H1 (cell line): ENCODE measurements around the gene KCNMB1. TPM values are rescaled to one million over a fixed set of nuclear protein-coding genes. Genes with fewer than 3 reads are reported as not detected.
A peak's percentile ranks its signal among the peaks of the same experiment; 100 is the strongest.

ENCODE experiments used
- CTCF ChIA-PET: fragments of 300-600 bp; sonication (Branson Sonifier 250); formaldehyde crosslinking; loops from one replicate; lab custom pipeline; 2021; ENCODE audit not compliant: partially characterized antibody; lab: Charles Lee
- POLR2A ChIA-PET: fragments of 300-600 bp; sonication (Branson Sonifier 250); formaldehyde crosslinking; loops from one replicate; lab custom pipeline; 2021; ENCODE audit warnings: inconsistent platforms; ENCODE audit not compliant: partially characterized antibody; lab: Charles Lee
- DNase-seq, 2 experiments: peaks; one replicate each; pipeline versions ENCODE4 v3.0.0 to v3.0.0-alpha.2; 2010 to 2022; ENCODE audit warnings: low spot score in 2 of 2, low read depth in 1 of 2, mixed read lengths in 1 of 2
- FAIRE-seq: peaks from 2 replicates; lab custom pipeline; 2011; peaks lifted over from hg19 to GRCh38; lab: Jason Lieb, UNC
- H2AFZ ChIP-seq: 2 replicates; pipeline ENCODE4 v1.8.1; 2012; ENCODE audit warnings: low read length, inconsistent platforms
- H2AK5ac ChIP-seq: 2 replicates; pipeline ENCODE4 v1.6.1; 2013; ENCODE audit warnings: low read depth, low read length
- H2BK120ac ChIP-seq: replicated peaks from 2 replicates; pipeline ENCODE3; 2013; ENCODE audit warnings: low read depth, low read length, inconsistent platforms
- H2BK12ac ChIP-seq: 2 replicates; pipeline ENCODE4 v1.6.1; 2013; ENCODE audit warnings: low read depth, low read length
- H2BK15ac ChIP-seq: 2 replicates; pipeline ENCODE4 v1.6.1; 2013; ENCODE audit warnings: low read length
- H2BK20ac ChIP-seq: 2 replicates; pipeline ENCODE4 v1.6.1; 2013; ENCODE audit warnings: low read length
- H2BK5ac ChIP-seq: 2 replicates; pipeline ENCODE4 v1.6.1; 2013; ENCODE audit warnings: low read depth, low read length
- H3K14ac ChIP-seq: 2 replicates; pipeline ENCODE4 v1.6.1; 2013; ENCODE audit warnings: inconsistent platforms; ENCODE audit not compliant: insufficient read length
- H3K18ac ChIP-seq: 2 replicates; pipeline ENCODE4 v1.6.1; 2013; ENCODE audit warnings: low read length; ENCODE audit errors: extremely low read depth
- H3K23ac ChIP-seq: 2 replicates; pipeline ENCODE4 v1.6.1; 2013; ENCODE audit warnings: inconsistent platforms; ENCODE audit not compliant: insufficient read length
- H3K23me2 ChIP-seq: 2 replicates; pipeline ENCODE4 v1.6.1; 2013; ENCODE audit warnings: low read depth, low read length
- H3K27ac ChIP-seq: 2 replicates; pipeline ENCODE4 v1.6.1; 2011; ENCODE audit warnings: low read depth, low read length, inconsistent platforms
- H3K27me3 ChIP-seq, 4 experiments: replicated peaks in 1 of 4; 1 replicate in 1 of 4; 2 replicates in 3 of 4; pipeline versions ENCODE4 v1.6.1 to v1.8.1; 2011 to 2013; ENCODE audit warnings: low read length in 3 of 4, mild to moderate bottlenecking in 3 of 4, inconsistent platforms in 2 of 4, mixed read lengths in 2 of 4, moderate library complexity in 1 of 4; ENCODE audit not compliant: control insufficient read depth in 3 of 4, insufficient read depth in 3 of 4; ENCODE audit errors: extremely low read depth in 1 of 4
- H3K36me3 ChIP-seq, 4 experiments: 2 replicates each; pipeline versions ENCODE4 v1.6.1 to v1.8.1; 2011 to 2013; ENCODE audit warnings: mild to moderate bottlenecking in 4 of 4, low read length in 3 of 4, moderate library complexity in 2 of 4, control low read depth in 1 of 4, inconsistent platforms in 1 of 4; ENCODE audit not compliant: insufficient read depth in 4 of 4, control insufficient read depth in 2 of 4
- H3K4ac ChIP-seq: replicated peaks from 2 replicates; pipeline ENCODE3; 2013; ENCODE audit warnings: low read length, low read depth, mixed read lengths, inconsistent platforms; ENCODE audit not compliant: insufficient read length
- H3K4me1 ChIP-seq, 4 experiments: replicated peaks in 1 of 4; 1 replicate in 1 of 4; 2 replicates in 3 of 4; pipeline versions ENCODE4 v1.6.1 to v1.8.1; 2011 to 2013; ENCODE audit warnings: low read length in 3 of 4, inconsistent platforms in 2 of 4, mixed read lengths in 1 of 4; ENCODE audit not compliant: insufficient read depth in 4 of 4, control insufficient read depth in 3 of 4
- H3K4me2 ChIP-seq, 2 experiments: 2 replicates each; pipeline versions ENCODE4 v1.6.1 to v1.8.1; 2011 to 2013; ENCODE audit warnings: low read depth in 2 of 2, low read length in 2 of 2, control low read depth in 1 of 2, inconsistent platforms in 1 of 2, mild to moderate bottlenecking in 1 of 2; ENCODE audit not compliant: insufficient read depth in 1 of 2
- H3K4me3 ChIP-seq, 4 experiments: fragments of 200-600, 300-600 bp in 1 of 4; sonication (generic), shearing (Covaris generic), sonication (Bioruptor Twin) in 1 of 4; 2 replicates each; pipeline versions ENCODE4 v1.5.1 to v1.8.1; 2011 to 2016; ENCODE audit warnings: low read length in 4 of 4, low read depth in 3 of 4, control low read depth in 2 of 4, inconsistent platforms in 2 of 4, mild to moderate bottlenecking in 2 of 4, mixed read lengths in 1 of 4, moderate library complexity in 1 of 4; ENCODE audit not compliant: insufficient read depth in 2 of 4; ENCODE audit errors: extremely low read depth in 1 of 4
- H3K56ac ChIP-seq: replicated peaks from 2 replicates; pipeline ENCODE3; 2013; ENCODE audit warnings: low read depth, mild to moderate bottlenecking, mixed read lengths, low read length, inconsistent platforms; ENCODE audit not compliant: insufficient read length
- H3K79me1 ChIP-seq: 2 replicates; pipeline ENCODE4 v1.6.1; 2013; ENCODE audit warnings: low read depth, low read length, control low read depth
- H3K79me2 ChIP-seq, 2 experiments: 2 replicates each; pipeline versions ENCODE4 v1.6.1 to v1.8.1; 2012 to 2013; ENCODE audit warnings: low read length in 2 of 2, mild to moderate bottlenecking in 2 of 2, inconsistent platforms in 1 of 2; ENCODE audit not compliant: insufficient read depth in 2 of 2, control insufficient read depth in 1 of 2
- H3K9ac ChIP-seq, 4 experiments: replicated peaks in 1 of 4; 1 replicate in 1 of 4; 2 replicates in 3 of 4; pipeline versions ENCODE4 v1.6.1 to v1.8.1; 2011 to 2013; ENCODE audit warnings: low read depth in 3 of 4, low read length in 3 of 4, control low read depth in 2 of 4, mild to moderate bottlenecking in 2 of 4, moderate library complexity in 2 of 4, inconsistent platforms in 1 of 4; ENCODE audit errors: extremely low read depth in 1 of 4
- H3K9me3 ChIP-seq, 2 experiments: 2 replicates each; pipeline versions ENCODE4 v1.6.1 to v1.8.1; 2012 to 2013; ENCODE audit warnings: mild to moderate bottlenecking in 2 of 2, moderate library complexity in 2 of 2, control low read depth in 1 of 2, inconsistent platforms in 1 of 2, low read depth in 1 of 2, low read length in 1 of 2, mixed read lengths in 1 of 2; ENCODE audit not compliant: insufficient read depth in 2 of 2
- H4K20me1 ChIP-seq, 2 experiments: replicated peaks in 1 of 2; 2 replicates each; pipeline versions ENCODE3 to v1.8.1; 2011 to 2013; ENCODE audit warnings: inconsistent platforms in 2 of 2, low read length in 2 of 2, mild to moderate bottlenecking in 1 of 2; ENCODE audit not compliant: insufficient read depth in 2 of 2, control insufficient read depth in 1 of 2
- H4K5ac ChIP-seq: 2 replicates; pipeline ENCODE4 v1.6.1; 2013; ENCODE audit warnings: low read length, low read depth, mixed read lengths, inconsistent platforms; ENCODE audit not compliant: insufficient read length
- H4K8ac ChIP-seq: 2 replicates; pipeline ENCODE4 v1.8.0; 2013; ENCODE audit warnings: mild to moderate bottlenecking, moderate library complexity, low read length, inconsistent platforms; ENCODE audit not compliant: insufficient read depth; ENCODE audit errors: extremely low read depth
- H4K91ac ChIP-seq: replicated peaks from 2 replicates; pipeline ENCODE3; 2013; ENCODE audit warnings: low read length, mixed read lengths, inconsistent platforms; ENCODE audit not compliant: insufficient read length
- BCL11A ChIP-seq, 2 experiments: IDR thresholded peaks; one replicate each; pipeline ENCODE4 v1.6.1; 2011; ENCODE audit warnings: low read depth in 2 of 2, low read length in 2 of 2, mild to moderate bottlenecking in 2 of 2
- CEBPB ChIP-seq: IDR thresholded peaks from 2 replicates; pipeline ENCODE4 v1.6.1; 2012; ENCODE audit warnings: low read depth, low read length
- HDAC6 ChIP-seq: IDR thresholded peaks from one replicate; pipeline ENCODE4 v1.7.1; 2012; ENCODE audit warnings: low read depth, mild to moderate bottlenecking, inconsistent platforms, low read length, moderate library complexity
- KDM4A ChIP-seq: IDR thresholded peaks from one replicate; pipeline ENCODE4 v1.7.1; 2012; ENCODE audit warnings: low read depth, mild to moderate bottlenecking, moderate library complexity, low read length, inconsistent platforms; ENCODE audit not compliant: severe bottlenecking
- KDM5A ChIP-seq: fragments of 200-600 bp; IDR thresholded peaks from 2 replicates; pipeline ENCODE4 v1.7.1; 2012; ENCODE audit warnings: mild to moderate bottlenecking, low read length, inconsistent platforms, mixed read lengths
- NRF1 ChIP-seq: IDR thresholded peaks from 2 replicates; pipeline ENCODE4 v1.6.1; 2011; ENCODE audit warnings: mild to moderate bottlenecking, low read depth, low read length, improper control_type of control experiment
- SP1 ChIP-seq: IDR thresholded peaks from 2 replicates; pipeline ENCODE4 v1.6.1; 2011; ENCODE audit warnings: low read depth, low read length
- TAF1 ChIP-seq: IDR thresholded peaks from 2 replicates; pipeline ENCODE4 v1.6.1; 2011; ENCODE audit warnings: mild to moderate bottlenecking, low read depth, low read length
- ZNF274 ChIP-seq: IDR thresholded peaks from 2 replicates; pipeline ENCODE4 v1.7.0; 2012; ENCODE audit warnings: low read length, borderline replicate concordance; ENCODE audit errors: extremely low read depth
- WGBS, 2 experiments: shearing (Covaris generic) in 1 of 2; methylation state at CpG; one replicate each; pipeline versions ENCODE4 v1.1.6 to v1.1.7; 2013 to 2015; ENCODE audit warnings: low lambda C conversion rate in 2 of 2, mixed read lengths in 2 of 2, inconsistent platforms in 1 of 2, low coverage in 1 of 2, missing lambda C conversion rate in 1 of 2; ENCODE audit not compliant: insufficient replicate concordance in 2 of 2, insufficient coverage in 1 of 2, insufficient read length in 1 of 2; ENCODE audit errors: extremely low coverage in 1 of 2, missing lambda C conversion rate in 1 of 2; 5-methylcytosine and 5-hydroxymethylcytosine counted together
- polyA plus RNA-seq, 7 experiments: library from polyadenylated mRNA; depleted of rRNA in 3 of 7; stranded (reverse) in 5 of 7; unstranded in 2 of 7; fragments of >200 nt in 5 of 7; fragments of 200-250 nt in 2 of 7; gene quantifications; 1 replicate in 5 of 7; 2 replicates in 1 of 7; 4 replicates in 1 of 7; pipeline versions ENCODE4 v1.2.1 to v1.2.3, GENCODE V29; 2011 to 2013; ENCODE audit warnings: missing spikeins in 2 of 7, mixed read lengths in 2 of 7
- total RNA-seq: library from RNA; stranded (reverse); fragmentation: NEBNext Ultra II Directional; extraction: Animal tissue kit (Norgen Biotek cat#: 25700); gene quantifications from 2 replicates; pipeline ENCODE4 v1.2.1, GENCODE V29; 2021
- TF ChIP-seq, protein P1 (sequence below): IDR thresholded peaks from 2 replicates; pipeline ENCODE4 v1.6.1; 2012; ENCODE audit warnings: low read length, inconsistent platforms

The KCNMB1 gene
- total and polyA plus RNA-seq, 2 of the 8 experiments (the other 6 are each of a cell fraction or from before 2014, with no cell fraction given) = 0.08 to 0.19 TPM

DNA sequence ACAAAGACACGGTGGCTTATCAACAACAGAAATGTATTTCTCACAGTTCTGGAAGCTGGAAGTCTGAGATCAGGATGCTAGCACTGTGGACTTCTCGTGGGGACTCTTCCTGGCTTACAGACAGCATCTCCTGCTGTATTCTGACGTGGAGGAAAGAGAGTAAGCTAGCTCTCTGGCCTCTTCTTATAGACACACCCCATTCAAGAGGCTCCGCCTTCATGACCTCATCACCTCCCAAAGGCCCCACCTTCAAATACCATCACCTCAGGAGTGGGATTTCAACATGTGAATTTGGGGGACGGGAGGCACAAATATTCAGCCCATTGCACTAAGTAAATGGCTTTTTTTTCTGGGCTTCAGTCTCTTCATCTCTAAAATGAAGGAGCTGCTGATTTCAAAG is 27.6 kb downstream of the KCNMB1 start:
- no peak overlapping the region for H4K8ac ChIP-seq
- no peak overlapping the region; a peak in 1 of 8 replicates for H3K4me3 ChIP-seq
- H3K27ac ChIP-seq = no peak overlapping the region
- H3K79me1 ChIP-seq = no peaks in the 10 kb centered on the region
- no peak overlapping the region for H2BK5ac ChIP-seq
- H3K23ac ChIP-seq = no peak overlapping the region
- no peak overlapping the region for H3K4me2 ChIP-seq
- ChIA-PET POLR2A (no interaction called here), CTCF (interaction anchor here (0.7 to 2.5 kb wide), 15 partner anchors 8 to 136 kb away, joined by 3 to 10 read pairs (median 4); no protein-coding TSS in a partner anchor)
- TF ChIP-seq SP1 (no peak), ZNF274 (no peak), TAF1 (no peak), KDM5A (no peak), BCL11A (IDR thresholded peaks at IDR 0.05; ENCODE audit: low read depth in 2 of 2, low read length in 2 of 2) (no peak), KDM4A (no peak), HDAC6 (no peak), CEBPB (no peak), NRF1 (no peak)
- TF ChIP-seq, protein P1, sequence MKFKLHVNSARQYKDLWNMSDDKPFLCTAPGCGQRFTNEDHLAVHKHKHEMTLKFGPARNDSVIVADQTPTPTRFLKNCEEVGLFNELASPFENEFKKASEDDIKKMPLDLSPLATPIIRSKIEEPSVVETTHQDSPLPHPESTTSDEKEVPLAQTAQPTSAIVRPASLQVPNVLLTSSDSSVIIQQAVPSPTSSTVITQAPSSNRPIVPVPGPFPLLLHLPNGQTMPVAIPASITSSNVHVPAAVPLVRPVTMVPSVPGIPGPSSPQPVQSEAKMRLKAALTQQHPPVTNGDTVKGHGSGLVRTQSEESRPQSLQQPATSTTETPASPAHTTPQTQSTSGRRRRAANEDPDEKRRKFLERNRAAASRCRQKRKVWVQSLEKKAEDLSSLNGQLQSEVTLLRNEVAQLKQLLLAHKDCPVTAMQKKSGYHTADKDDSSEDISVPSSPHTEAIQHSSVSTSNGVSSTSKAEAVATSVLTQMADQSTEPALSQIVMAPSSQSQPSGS = no peak
- WGBS, 2 experiments = 78% methylated on average over 5 of the region's 5 CpGs; no CpG with 5 or more reads in 1 of the 2 experiments
- no peak overlapping the region for H2BK20ac ChIP-seq
- H2BK15ac ChIP-seq = 0 out of 2 replicates have a peak overlapping the region, but pooled peaks have one; percentile 65
- no peak overlapping the region for H3K4ac ChIP-seq
- peak in 1 of 2 experiments; percentile 46 for DNase-seq
- H3K27me3 ChIP-seq = no peaks in the 10 kb centered on the region; a peak in 1 of 7 replicates
- peak overlapping the region; percentile 72; the same call in 1 of the 2 replicates for H2AFZ ChIP-seq
- H2AK5ac ChIP-seq = no peak overlapping the region
- H3K79me2 ChIP-seq = no peaks in the 10 kb centered on the region
- H3K9ac ChIP-seq = no peak overlapping the region
- no peak overlapping the region for H3K56ac ChIP-seq
- H4K5ac ChIP-seq = no peak overlapping the region
- no peaks in the 10 kb centered on the region for H3K23me2 ChIP-seq
- H3K36me3 ChIP-seq = no peaks in the 10 kb centered on the region
- H3K14ac ChIP-seq = no peak overlapping the region
- peaks cover 0 to 3% (median 2%) of the 10 kb centered on the region in 4 experiments; a peak in 4 of 7 replicates for H3K4me1 ChIP-seq
- no peak overlapping the region for H2BK120ac ChIP-seq
- H4K20me1 ChIP-seq = no peaks in the 10 kb centered on the region
- no peak overlapping the region for H2BK12ac ChIP-seq
- H3K18ac ChIP-seq = no peak overlapping the region
- FAIRE-seq = peak; percentile 24
- H4K91ac ChIP-seq = no peak overlapping the region
- no peaks in the 10 kb centered on the region for H3K9me3 ChIP-seq
